ENCODE results near the gene IMPDH1.

IMPDH1 gene

DNA sequence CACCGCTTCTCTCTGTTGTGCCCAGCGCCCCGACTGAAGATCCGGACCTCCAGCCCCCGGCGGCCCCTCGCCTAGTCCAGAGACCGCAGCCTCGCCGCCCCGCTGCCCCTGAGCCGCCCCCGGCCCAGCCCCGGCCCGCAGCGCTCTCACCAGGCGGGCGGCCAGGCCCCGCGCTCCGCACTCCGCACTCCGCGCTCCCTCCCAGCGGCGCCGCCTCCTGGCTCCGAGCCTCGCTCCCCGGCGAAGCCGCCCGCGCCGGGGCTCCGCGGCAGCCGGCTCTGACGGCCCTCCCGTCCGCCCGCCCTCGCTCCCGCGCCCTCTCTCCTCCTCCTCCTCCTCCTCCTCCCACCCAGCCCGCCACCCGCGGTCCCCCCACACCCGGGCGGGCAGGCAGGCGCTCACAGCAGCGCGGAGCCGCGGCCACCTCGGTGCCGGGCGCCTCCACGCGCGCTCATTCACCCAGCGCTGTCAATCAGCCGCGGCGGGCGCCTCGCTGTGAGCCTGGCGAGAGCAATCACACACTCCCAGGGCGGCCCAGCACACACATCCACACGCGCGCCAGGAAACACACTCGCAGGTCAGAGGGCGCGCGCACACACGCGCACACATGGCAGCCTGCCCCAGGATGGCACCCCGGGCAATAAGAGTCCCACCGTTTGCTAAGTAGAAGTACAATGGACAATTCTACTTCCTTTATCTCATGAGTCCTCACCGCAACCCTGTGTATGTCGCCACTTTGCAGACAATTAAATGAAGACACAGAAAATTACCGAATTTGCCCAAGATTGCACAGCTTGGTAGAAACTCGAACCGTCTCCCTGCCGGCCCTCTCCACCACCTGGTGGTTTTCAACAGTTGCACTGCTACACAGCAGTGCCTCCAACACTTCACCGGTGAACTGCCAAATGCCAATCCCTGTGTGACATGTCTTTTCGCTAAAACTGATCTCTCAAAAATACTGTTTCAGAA lies 48.1 kb downstream of the IMPDH1 start, which contains the start of gene PRRT4:
PRRT4 (minus strand) TSS at position 280 of the 969 bp plus-strand sequence.
- DNase-seq (ENCODE audit: low read depth in 2 of 3, low spot score in 2 of 3) = no peak

DNA sequence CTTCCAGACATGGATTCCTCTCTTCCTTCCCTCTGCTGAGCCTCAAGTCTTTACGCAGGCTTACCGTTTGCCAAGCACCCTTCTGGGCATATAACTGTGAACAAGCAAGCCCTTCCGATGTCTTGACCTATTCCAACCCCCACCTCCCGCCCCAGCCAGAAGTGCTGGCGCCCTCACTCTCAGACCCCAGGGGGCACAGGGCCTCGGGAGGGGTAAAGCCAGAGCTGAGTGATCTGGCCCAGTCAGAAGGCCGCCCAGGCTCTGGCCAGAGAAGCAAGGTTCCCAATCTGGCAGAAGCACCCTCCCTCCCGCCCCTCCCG lies 49.5 kb downstream of the IMPDH1 start:
- no peak for DNase-seq (ENCODE audit: low read depth in 2 of 3, low spot score in 2 of 3)

- no peak for DNase-seq (ENCODE audit: low read depth in 2 of 3, low spot score in 2 of 3)
Observed at GRCh38 chr7:128359939-128360338, 49.8 kb downstream of the IMPDH1 start.

GRCh38 chr7:128359336-128359735 lies 50.4 kb downstream of the IMPDH1 start:
- DNase-seq (ENCODE audit: low read depth in 2 of 3, low spot score in 2 of 3) = no peak

DNA sequence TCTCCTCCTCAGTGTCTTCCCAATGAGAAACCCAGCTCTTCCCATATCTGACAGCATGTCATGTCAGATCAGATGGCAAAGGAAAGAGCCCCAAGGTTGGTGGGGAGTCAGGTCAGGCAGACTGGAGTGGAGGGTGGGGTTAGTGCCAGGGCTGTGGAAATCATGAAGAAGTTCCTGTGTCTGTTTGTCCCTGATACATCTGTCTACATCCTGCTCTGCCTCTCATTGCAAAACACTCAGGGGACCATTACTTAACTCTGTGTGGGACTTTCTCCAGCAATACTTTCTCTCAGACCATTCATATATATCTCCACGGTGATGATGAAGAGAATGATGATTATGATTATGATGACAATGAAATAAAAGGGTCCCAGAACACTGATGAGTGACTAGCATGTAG lies 51.5 kb downstream of the IMPDH1 start:
- no peak for DNase-seq (ENCODE audit: low read depth in 2 of 3, low spot score in 2 of 3)

DNA sequence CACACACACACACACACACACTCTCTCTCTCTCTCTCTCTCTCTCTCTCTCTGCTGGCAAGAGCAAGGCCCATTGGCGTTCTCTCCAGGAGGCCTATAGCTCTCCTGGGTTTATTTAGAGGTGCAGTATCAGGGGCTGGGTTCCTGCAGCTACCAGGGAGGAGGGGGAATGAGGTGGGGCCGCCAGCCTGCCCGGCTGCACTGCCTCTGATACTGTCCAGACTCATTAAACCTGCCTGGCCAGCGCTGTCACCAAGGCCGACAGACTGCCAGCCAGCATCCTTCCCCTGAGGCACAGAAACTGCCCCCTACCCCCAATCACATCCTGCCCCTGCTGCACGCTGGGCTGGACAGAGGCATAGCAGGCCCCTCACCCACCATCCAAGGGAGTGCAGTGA lies 52.6 kb downstream of the IMPDH1 start:
- DNase-seq (ENCODE audit: low read depth in 2 of 3, low spot score in 2 of 3) = no peak

GRCh38 chr7:128356546-128357216 lies 53.1 kb downstream of the IMPDH1 start:
- DNase-seq (ENCODE audit: low read depth in 2 of 3, low spot score in 2 of 3) = no peak

DNA sequence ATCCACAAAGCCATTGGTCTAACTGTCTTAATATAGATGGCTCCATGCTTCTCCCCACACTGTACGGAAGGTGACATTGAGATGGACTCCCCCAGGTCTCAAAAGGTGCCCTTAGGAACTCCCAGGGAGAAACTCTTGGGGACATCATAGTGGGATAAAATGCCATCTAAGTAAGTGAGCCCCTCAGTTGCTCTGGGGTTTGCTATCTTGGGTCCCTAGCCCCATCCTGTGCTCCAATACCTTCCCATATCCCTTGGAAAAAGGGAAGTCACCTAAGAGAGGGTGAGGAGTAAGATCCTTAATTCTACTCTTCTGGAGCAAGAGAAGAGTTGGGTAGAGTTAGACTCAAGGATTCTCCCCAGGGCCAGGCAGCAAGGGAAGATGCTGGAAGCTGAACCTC lies 56.2 kb downstream of the IMPDH1 start:
- DNase-seq (ENCODE audit: low read depth in 2 of 3, low spot score in 2 of 3) = no peak

- DNase-seq (ENCODE audit: low read depth in 2 of 3, low spot score in 2 of 3) = no peak
Observed at GRCh38 chr7:128353189-128353588, 56.6 kb downstream of the IMPDH1 start.

DNA sequence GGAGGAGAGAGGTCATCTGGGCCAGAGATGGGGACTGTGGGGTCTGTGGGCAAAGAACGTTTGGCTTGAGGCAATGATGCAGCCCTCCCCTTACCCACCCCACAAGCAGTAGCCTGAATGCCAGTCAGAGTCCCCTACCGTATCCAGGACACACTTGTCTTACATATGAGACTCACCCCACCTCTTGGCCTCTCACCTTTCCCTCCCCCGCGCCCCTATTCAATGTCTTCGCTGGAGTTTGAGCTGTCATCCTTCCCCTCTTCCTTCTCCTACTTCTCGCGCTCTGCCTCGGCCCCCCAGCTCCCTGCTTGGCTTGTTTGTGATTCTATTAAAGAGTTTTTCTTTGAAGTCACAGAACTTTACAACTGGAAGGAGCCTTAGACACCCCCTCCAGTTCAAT lies 57.1 kb downstream of the IMPDH1 start:
- no peak for DNase-seq (ENCODE audit: low read depth in 2 of 3, low spot score in 2 of 3)

DNA sequence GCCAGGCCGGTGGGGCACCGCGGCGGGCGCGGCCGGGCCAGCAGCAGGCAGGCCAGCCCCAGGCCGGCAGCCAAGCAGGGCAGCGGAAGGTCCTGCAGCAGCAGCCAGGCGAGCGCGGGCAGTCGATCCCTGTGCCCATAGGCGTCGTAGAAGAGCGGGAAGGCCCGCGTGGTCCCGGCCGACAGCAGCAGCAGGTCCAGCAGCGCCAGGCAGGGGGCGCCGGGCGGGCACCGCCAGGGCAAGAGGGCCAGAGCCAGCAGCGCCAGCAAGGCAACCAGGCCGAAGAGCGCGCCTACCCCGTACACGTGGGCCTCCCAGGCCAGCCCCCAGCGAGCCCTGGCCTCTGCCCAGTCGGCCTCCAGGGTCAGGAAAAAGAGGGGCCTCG lies 57.6 kb downstream of the IMPDH1 start:
- no peak for DNase-seq (ENCODE audit: low read depth in 2 of 3, low spot score in 2 of 3)

DNA sequence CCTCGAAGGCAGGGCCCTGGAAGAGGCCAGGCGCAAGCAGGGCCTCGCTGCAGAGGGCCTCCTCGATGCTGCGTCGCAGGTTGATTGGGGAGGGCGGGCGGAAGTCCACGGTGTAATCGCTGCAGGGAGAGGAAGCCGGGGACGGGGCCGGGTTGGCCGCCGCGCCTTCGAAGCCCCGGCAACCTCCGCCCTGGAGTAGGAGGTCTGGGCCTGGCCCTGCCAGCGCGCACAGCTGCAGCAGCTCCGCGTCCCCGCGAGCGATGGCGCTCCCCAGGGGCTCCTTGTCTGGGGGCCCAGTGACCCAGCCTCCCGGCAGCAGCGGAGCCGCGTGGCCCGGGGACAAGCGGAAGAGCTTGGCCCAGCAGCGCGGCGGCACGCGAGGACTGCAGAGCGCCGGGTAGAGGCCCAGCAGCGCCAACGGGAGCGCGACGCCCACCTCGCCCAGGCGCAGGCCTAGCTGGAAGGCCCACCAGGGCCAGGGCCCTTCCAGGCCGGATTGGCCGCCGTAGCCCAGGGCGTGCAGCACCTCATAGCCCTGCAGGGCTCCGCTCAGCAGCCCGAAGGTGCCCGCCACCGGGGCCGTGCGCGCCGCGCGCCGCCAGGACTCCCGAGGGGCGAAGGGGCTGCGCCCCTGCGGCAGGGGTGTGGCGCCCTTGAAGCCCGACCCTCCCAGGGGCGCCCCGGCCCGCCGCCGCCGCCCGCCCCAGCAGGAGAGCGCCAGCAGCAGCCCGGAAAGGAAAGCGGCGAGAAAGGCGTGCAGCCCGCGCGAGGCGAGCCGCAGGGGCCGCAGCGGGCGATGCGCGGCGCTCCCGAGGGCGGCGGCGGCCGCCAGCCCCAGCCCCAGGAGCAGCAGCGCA lies 58.3 kb downstream of the IMPDH1 start:
- DNase-seq (ENCODE audit: low read depth in 2 of 3, low spot score in 2 of 3) = no peak

- no peak for DNase-seq (ENCODE audit: low read depth in 2 of 3, low spot score in 2 of 3)
Observed at GRCh38 chr7:128350708-128351295, 59.0 kb downstream of the IMPDH1 start.

- DNase-seq (ENCODE audit: low read depth in 2 of 3, low spot score in 2 of 3) = no peak
Observed at GRCh38 chr7:128349466-128349825, 60.3 kb downstream of the IMPDH1 start.

DNA sequence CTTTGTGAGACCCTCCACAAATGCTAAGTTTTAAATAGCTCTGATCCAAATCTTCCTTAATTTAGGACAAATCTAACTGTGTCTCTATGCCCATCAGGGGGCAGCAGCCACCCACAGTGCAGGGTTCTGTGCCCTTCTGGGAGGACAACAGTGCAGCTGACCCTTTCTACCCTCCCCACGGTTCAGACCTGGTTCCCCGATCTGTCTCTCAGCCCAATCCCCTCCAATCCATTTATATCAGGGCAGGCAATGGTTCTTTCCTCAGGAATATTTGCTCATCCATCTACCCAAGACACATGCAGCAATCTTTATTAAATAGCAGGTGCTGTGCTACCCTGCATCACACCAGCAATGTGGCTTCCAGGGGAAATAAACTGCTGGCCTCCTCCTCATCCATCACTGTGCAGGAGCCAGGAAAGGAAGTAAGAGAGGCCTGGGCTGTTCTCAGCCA lies 62.1 kb downstream of the IMPDH1 start:
- peak in 1 of 3 experiments; percentile 22 for DNase-seq (ENCODE audit: low read depth in 2 of 3, low spot score in 2 of 3)

DNA sequence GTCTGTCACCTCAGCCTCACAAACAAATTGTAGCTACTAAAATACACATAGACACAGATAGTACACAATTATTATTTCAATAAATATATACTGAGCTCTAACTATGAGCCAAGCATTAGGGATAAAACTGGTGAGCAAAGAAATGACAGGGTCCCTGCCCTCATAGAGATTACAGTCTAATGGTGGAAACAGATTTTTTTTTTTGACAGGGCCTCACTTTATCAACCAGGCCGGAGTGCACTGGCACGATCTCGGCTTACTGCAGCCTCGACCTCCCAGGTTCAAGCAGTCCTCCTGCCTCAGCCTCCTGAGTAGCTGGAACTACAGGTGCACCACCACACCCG lies 65.4 kb downstream of the IMPDH1 start:
- no peak for DNase-seq (ENCODE audit: low read depth in 2 of 3, low spot score in 2 of 3)

GRCh38 chr7:128343554-128344430 lies 66.0 kb downstream of the IMPDH1 start, which contains the start of gene RBM28:
Gene RBM28 (minus strand): TSS chr7:128343908. CDS start chr7:128343793, 115 bp downstream.
- peak; percentile 66 to 72 (median 70) for DNase-seq (ENCODE audit: low read depth in 2 of 3, low spot score in 2 of 3)

All from activated CD8-positive, alpha-beta memory T cell treated with anti-CD3 and anti-CD28 coated beads for 48 hours (primary cell).